ENCODE measurements around the gene RNF213.
"Not testable (repeated sequence)": the region's sequence is repeated elsewhere in the genome, so short reads cannot be mapped to it uniquely, and the experiment has no call there.

RNF213 gene

GRCh38 chr17:80236911-80237310 lies 23.7 kb upstream of the RNF213 start:
- TF ChIP-seq CTCF (IDR thresholded peaks at IDR 0.05; ENCODE audit: unreplicated experiment in 3 of 3) = no peak
- H3K27me3 Mint-ChIP-seq (ENCODE audit: low read depth) = no peaks in the 10 kb centered on the region
- H3K4me3 Mint-ChIP-seq = no peak overlapping the region
- peaks cover 20% of the 10 kb centered on the region for H3K9me3 Mint-ChIP-seq
- H3K27ac Mint-ChIP-seq = no peak overlapping the region
- peaks cover 74% of the 10 kb centered on the region for H3K36me3 Mint-ChIP-seq (ENCODE audit: low read depth)
- no peaks in the 10 kb centered on the region for H3K4me1 Mint-ChIP-seq

- TF ChIP-seq CTCF (IDR thresholded peaks at IDR 0.05; ENCODE audit: unreplicated experiment in 3 of 3) = no peak
- peaks cover 18% of the 10 kb centered on the region for H3K9me3 Mint-ChIP-seq
- no peak overlapping the region for H3K27ac Mint-ChIP-seq
- H3K4me1 Mint-ChIP-seq = no peaks in the 10 kb centered on the region
- H3K4me3 Mint-ChIP-seq = no peak overlapping the region
- no peaks in the 10 kb centered on the region for H3K27me3 Mint-ChIP-seq (ENCODE audit: low read depth)
- H3K36me3 Mint-ChIP-seq (ENCODE audit: low read depth) = peaks cover 73% of the 10 kb centered on the region
Measured at GRCh38 chr17:80237386-80237785, 23.3 kb upstream of the RNF213 start.

- H3K4me3 Mint-ChIP-seq = no peak overlapping the region
- H3K27ac Mint-ChIP-seq = no peak overlapping the region
- H3K27me3 Mint-ChIP-seq (ENCODE audit: low read depth) = no peaks in the 10 kb centered on the region
- no peaks in the 10 kb centered on the region for H3K4me1 Mint-ChIP-seq
- H3K9me3 Mint-ChIP-seq = no peaks in the 10 kb centered on the region
- no peak for TF ChIP-seq CTCF (IDR thresholded peaks at IDR 0.05; ENCODE audit: unreplicated experiment in 3 of 3)
- peaks cover 43% of the 10 kb centered on the region for H3K36me3 Mint-ChIP-seq (ENCODE audit: low read depth)
Measured at GRCh38 chr17:80242505-80242904, 18.1 kb upstream of the RNF213 start.

- no peak for TF ChIP-seq CTCF (IDR thresholded peaks at IDR 0.05; ENCODE audit: unreplicated experiment in 3 of 3)
- H3K4me1 Mint-ChIP-seq = no peaks in the 10 kb centered on the region
- H3K4me3 Mint-ChIP-seq = no peak overlapping the region
- H3K9me3 Mint-ChIP-seq = no peaks in the 10 kb centered on the region
- peaks cover 34% of the 10 kb centered on the region for H3K36me3 Mint-ChIP-seq (ENCODE audit: low read depth)
- no peaks in the 10 kb centered on the region for H3K27me3 Mint-ChIP-seq (ENCODE audit: low read depth)
- no peak overlapping the region for H3K27ac Mint-ChIP-seq
Measured at GRCh38 chr17:80243526-80244433, 16.9 kb upstream of the RNF213 start.

GRCh38 chr17:80244448-80244847 lies 16.2 kb upstream of the RNF213 start:
- not testable (repeated sequence) for H3K4me3 Mint-ChIP-seq; H3K27me3 Mint-ChIP-seq (ENCODE audit: low read depth); H3K4me1 Mint-ChIP-seq; H3K9me3 Mint-ChIP-seq; H3K27ac Mint-ChIP-seq
- peaks cover 34% of the 10 kb centered on the region for H3K36me3 Mint-ChIP-seq (ENCODE audit: low read depth)

GRCh38 chr17:80244871-80245509 lies 15.7 kb upstream of the RNF213 start:
- H3K36me3 Mint-ChIP-seq (ENCODE audit: low read depth) = peaks cover 34% of the 10 kb centered on the region
- no peak for TF ChIP-seq CTCF (IDR thresholded peaks at IDR 0.05; ENCODE audit: unreplicated experiment in 3 of 3)
- H3K27ac Mint-ChIP-seq = no peak overlapping the region
- no peaks in the 10 kb centered on the region for H3K27me3 Mint-ChIP-seq (ENCODE audit: low read depth)
- no peaks in the 10 kb centered on the region for H3K9me3 Mint-ChIP-seq
- H3K4me1 Mint-ChIP-seq = no peaks in the 10 kb centered on the region
- no peak overlapping the region for H3K4me3 Mint-ChIP-seq
